Heart left ventricle (tissue), 16 donors: ENCODE measurements around the gene CFAP300. TPM values are rescaled to one million over a fixed set of nuclear protein-coding genes. Genes with fewer than 3 reads are reported as not detected.

Experiments
- ATAC-seq, 4 donors: fragments of 200-7000 bp; cut with Tn5 transposase; one replicate each; pipeline ENCODE4 v1.9.1; 2020 to 2022; ENCODE audit warnings: moderate library complexity in 4 of 4, mild to moderate bottlenecking in 3 of 4, moderate number of reproducible peaks in 1 of 4
- DNase-seq, 5 donors: peaks; one replicate each; pipeline ENCODE4 v3.0.0-alpha.2; 2020
- H3K27ac ChIP-seq, 12 donors: fragments of 200-600 bp; sonication (generic) in 4 of 12; one replicate each; pipeline versions ENCODE4 v1.5.0 to v1.8.0; 2016 to 2022; ENCODE audit warnings: mild to moderate bottlenecking in 2 of 12
- H3K27me3 ChIP-seq, 9 donors: fragments of 200-600 bp; sonication (generic) in 2 of 9; one replicate each; pipeline versions ENCODE4 v1.5.1 to v1.8.0; 2016 to 2022; ENCODE audit warnings: mild to moderate bottlenecking in 3 of 9
- H3K36me3 ChIP-seq, 9 donors: fragments of 200-600 bp; sonication (generic) in 2 of 9; one replicate each; pipeline versions ENCODE4 v1.5.0 to v1.8.0; 2018 to 2022; ENCODE audit warnings: mild to moderate bottlenecking in 2 of 9
- H3K4me1 ChIP-seq, 12 donors: fragments of 200-600 bp; sonication (generic) in 4 of 12; one replicate each; pipeline versions ENCODE4 v1.5.0 to v1.8.0; 2016 to 2022; ENCODE audit warnings: mild to moderate bottlenecking in 3 of 12
- H3K4me3 ChIP-seq, 12 donors: fragments of 200-600 bp; sonication (generic) in 4 of 12; one replicate each; pipeline versions ENCODE4 v1.5.0 to v1.8.0; 2017 to 2022; ENCODE audit warnings: mild to moderate bottlenecking in 9 of 12, moderate library complexity in 4 of 12
- H3K9me3 ChIP-seq, 12 donors: fragments of 200-600 bp; sonication (generic) in 4 of 12; one replicate each; pipeline versions ENCODE4 v1.5.0 to v1.8.0; 2016 to 2022; ENCODE audit warnings: mild to moderate bottlenecking in 1 of 12
- POLR2A ChIP-seq, 2 donors: fragments of 450-650 bp; IDR thresholded peaks; one replicate each; pipeline ENCODE4 v1.6.1; 2017; ENCODE audit warnings: antibody characterized with exemption in 2 of 2, mild to moderate bottlenecking in 2 of 2, moderate library complexity in 2 of 2
- WGBS, 4 donors: extraction: QIAGEN DNeasy Blood & Tissue Kit in 2 of 4; methylation state at CpG; one replicate each; pipeline versions ENCODE4 v1.1.5 to v1.1.7; 2013 to 2018; 5-methylcytosine and 5-hydroxymethylcytosine counted together
- intact Hi-C, 10 donors: fragments of 100-400 bp; cut with DNase I; formaldehyde crosslinking; loops; one replicate each; pipeline versions ENCODE4 v1.11.1 to v1.14.2; 2022
- polyA plus RNA-seq, 2 donors: library from polyadenylated mRNA; stranded (reverse); fragments of 200-250 nt; gene quantifications; one replicate each; pipeline ENCODE4 v1.2.3, GENCODE V29; 2013
- total RNA-seq, 9 donors: library from RNA; depleted of rRNA in 2 of 9; stranded (reverse); fragments of >200 nt in 2 of 9; fragmentation: NEBNext Ultra II Directional in 3 of 9; extraction: Animal tissue kit (Norgen Biotek cat#: 25700) in 3 of 9; gene quantifications; one replicate each; pipeline versions ENCODE4 v1.1.0 to v1.2.4, GENCODE V29; 2016 to 2023
- TF ChIP-seq, protein P1 (sequence below), 12 donors: fragments of 200-600 bp; sonication (generic) in 4 of 12; IDR thresholded peaks; one replicate each; pipeline versions ENCODE4 v1.5.0 to v1.8.0; 2018 to 2022; ENCODE audit warnings: antibody characterized with exemption in 12 of 12, mild to moderate bottlenecking in 5 of 12
- donor health status: ischemic (EF 13 %, LVEDD 7.1; RV severe dilation, severe dysfunction).
- donor health status: healthy with polysubstance abuse.
- donor health status: DM: no; HTN: yes; CAD: no.
- donor health status: DM: no; HTN: no; CAD: no.
- donor health status: ischemic (EF 25% LVEDD 6.9; RV normal size, moderate dysfunction).
- donor health status: ischemic (EF 25% LVEDD 5.7; RV mildly dilated, moderate dysfunction).
- donor health status: healthy.
- donor health status: DM: yes; HTN: yes; CAD: no.
- donor health status: ischemic (EF 35%, LVEDD 5.7; RV mildly dilated, moderate dysfunction).
- donor health status: nonischemic (EF 11% LVEDD 7.7; RV severe dilation, severe dysfunction).
- donor health status: DM: yes; HTN: yes; CAD: no.
- donor health status: PGD.
- donor health status: ischemic (EF 29% LVEDD 5.4; RV normal size, mild dysfunction).
- donor health status: nonischemic (EF 23%, LVEDD 6.1; RV moderate dilation, normal function).

Gene CFAP300
- total and polyA plus RNA-seq, 11 donors = 0.15 to 0.83 (median 0.50) TPM; not detected in 2

DNA sequence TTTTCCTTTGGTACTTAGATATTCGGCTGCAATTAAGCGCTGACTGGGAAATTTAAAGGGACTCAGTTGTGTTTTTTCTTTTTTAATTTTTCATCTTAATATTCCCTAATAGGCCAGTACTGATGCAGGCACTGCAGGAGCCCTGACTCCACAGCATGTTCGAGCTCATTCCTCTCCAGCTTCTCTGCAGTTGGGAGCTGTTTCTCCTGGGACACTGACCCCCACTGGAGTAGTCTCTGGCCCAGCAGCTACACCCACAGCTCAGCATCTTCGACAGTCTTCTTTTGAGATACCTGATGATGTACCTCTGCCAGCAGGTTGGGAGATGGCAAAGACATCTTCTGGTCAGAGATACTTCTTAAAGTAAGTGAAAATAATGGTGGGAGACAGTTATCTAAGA lies 66.8 kb downstream of the CFAP300 start:
- 61 to 72% (median 65%) methylated on average over 4 of the region's 4 CpGs for whole genome bisulfite sequencing, 4 donors
- ATAC-seq (no peak), DNase-seq (no peak)
- Histone ChIP-seq H3K4me3 (peak overlapping the region in 1 of 12 donors; percentile 7), H3K36me3 (peaks cover 0 to 27% (median 0%) of the 10 kb centered on the region in 9 donors), H3K4me1 (peaks cover 0 to 73% (median 52%) of the 10 kb centered on the region in 12 donors), H3K27ac (peak overlapping the region in 1 of 12 donors; percentile 98), H3K9me3 (no peaks in the 10 kb centered on the region), H3K27me3 (peaks cover 0 to 58% (median 0%) of the 10 kb centered on the region in 9 donors)
- intact Hi-C loops = loop anchor here in 8 of 10 donors (5.0 to 10.0 kb wide), 7 partner anchors 33 to 153 kb away; no protein-coding TSS in a partner anchor
- TF ChIP-seq, protein P1, sequence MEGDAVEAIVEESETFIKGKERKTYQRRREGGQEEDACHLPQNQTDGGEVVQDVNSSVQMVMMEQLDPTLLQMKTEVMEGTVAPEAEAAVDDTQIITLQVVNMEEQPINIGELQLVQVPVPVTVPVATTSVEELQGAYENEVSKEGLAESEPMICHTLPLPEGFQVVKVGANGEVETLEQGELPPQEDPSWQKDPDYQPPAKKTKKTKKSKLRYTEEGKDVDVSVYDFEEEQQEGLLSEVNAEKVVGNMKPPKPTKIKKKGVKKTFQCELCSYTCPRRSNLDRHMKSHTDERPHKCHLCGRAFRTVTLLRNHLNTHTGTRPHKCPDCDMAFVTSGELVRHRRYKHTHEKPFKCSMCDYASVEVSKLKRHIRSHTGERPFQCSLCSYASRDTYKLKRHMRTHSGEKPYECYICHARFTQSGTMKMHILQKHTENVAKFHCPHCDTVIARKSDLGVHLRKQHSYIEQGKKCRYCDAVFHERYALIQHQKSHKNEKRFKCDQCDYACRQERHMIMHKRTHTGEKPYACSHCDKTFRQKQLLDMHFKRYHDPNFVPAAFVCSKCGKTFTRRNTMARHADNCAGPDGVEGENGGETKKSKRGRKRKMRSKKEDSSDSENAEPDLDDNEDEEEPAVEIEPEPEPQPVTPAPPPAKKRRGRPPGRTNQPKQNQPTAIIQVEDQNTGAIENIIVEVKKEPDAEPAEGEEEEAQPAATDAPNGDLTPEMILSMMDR (IDR thresholded peaks at IDR 0.05) = no peak
- no peak for TF ChIP-seq POLR2A (IDR thresholded peaks at IDR 0.05)

DNA sequence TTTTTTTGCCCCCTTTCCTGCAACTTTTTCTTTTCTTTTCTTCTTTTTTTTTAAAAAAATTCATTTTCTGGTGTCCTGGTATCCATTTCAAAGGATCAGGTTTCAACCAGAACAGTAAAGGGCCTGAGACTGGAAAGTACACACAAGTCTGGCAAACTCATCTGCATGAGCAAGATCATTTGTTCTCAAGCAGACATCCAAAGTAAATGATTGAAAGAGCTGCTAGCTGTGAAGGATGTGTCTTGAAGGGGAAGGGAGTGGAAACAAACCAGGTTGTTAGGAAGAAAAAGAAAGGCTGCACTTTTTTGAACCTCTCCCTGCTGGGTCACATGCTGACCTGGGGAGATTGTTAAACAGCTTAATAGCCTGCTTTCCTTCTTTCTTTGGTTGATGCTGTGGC lies 68.3 kb downstream of the CFAP300 start:
- Histone ChIP-seq H3K4me3 (no peak overlapping the region), H3K9me3 (no peaks in the 10 kb centered on the region), H3K36me3 (peaks cover 0 to 28% (median 0%) of the 10 kb centered on the region in 9 donors), H3K27me3 (peaks cover 0 to 51% (median 0%) of the 10 kb centered on the region in 9 donors), H3K27ac (no peak overlapping the region), H3K4me1 (peaks cover 4 to 81% (median 56%) of the 10 kb centered on the region in 12 donors)
- no peak for ATAC-seq
- TF ChIP-seq POLR2A (IDR thresholded peaks at IDR 0.05) = no peak
- TF ChIP-seq, protein P1 (IDR thresholded peaks at IDR 0.05) = no peak
- DNase-seq = no peak
- intact Hi-C loops = loop anchor here in 2 of 10 donors (10.0 kb wide), 1 partner anchor 99 kb away; no protein-coding TSS in a partner anchor

DNA sequence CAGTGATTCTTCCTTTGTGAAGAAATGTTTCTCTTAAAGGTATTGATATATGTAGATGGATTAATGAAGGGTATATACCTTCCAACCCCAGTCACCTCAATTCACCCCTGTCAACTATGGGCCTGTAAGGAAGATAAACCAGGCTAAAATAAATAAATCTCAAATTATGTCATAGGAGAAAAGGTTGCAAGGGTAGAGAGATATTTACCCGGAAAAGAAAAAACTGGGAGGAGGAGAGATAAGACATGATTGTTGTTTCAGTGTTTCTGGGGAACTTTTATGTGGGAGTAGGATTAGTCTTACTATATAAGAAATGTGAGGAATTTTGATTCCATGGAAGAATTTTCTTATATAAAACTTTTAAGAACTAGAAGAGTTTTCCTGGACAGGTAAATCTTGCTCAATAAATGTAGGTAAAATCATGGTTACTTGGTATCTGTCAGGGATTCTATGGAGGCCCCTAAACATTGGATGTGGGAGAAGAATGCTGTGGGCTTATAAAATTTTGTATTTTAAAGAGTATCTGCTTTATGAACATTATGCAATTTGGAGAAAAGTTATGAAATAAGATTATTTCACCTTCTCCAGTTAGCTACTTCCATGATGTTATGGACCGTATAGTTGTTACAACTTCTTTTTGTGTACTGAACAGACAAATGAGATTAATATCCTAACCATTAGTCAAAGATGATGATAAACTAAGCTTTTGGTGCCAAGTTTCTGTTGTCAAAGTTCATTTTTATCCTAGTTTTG lies 69.4 kb downstream of the CFAP300 start:
- Histone ChIP-seq H3K9me3 (no peaks in the 10 kb centered on the region), H3K27me3 (peaks cover 0 to 44% (median 0%) of the 10 kb centered on the region in 9 donors), H3K27ac (no peak overlapping the region), H3K4me3 (no peak overlapping the region), H3K4me1 (peaks cover 4 to 84% (median 56%) of the 10 kb centered on the region in 12 donors), H3K36me3 (peaks cover 0 to 28% (median 0%) of the 10 kb centered on the region in 9 donors)
- intact Hi-C loops = loop anchor here in 2 of 10 donors (10.0 kb wide), 1 partner anchor 98 kb away; no protein-coding TSS in a partner anchor
- DNase-seq = no peak
- 51 to 54% (median 52%) methylated on average over 2 of the region's 2 CpGs for WGBS, 4 donors
- TF ChIP-seq, protein P1 (IDR thresholded peaks at IDR 0.05) = no peak
- no peak for TF ChIP-seq POLR2A (IDR thresholded peaks at IDR 0.05)
- no peak for ATAC-seq

- peaks cover 0 to 38% (median 0%) of the 10 kb centered on the region in 9 donors for H3K27me3 ChIP-seq
- H3K4me3 ChIP-seq = no peak overlapping the region
- intact Hi-C loops = loop anchor here in 2 of 10 donors (10.0 kb wide), 1 partner anchor 97 kb away; no protein-coding TSS in a partner anchor
- ATAC-seq (no peak), DNase-seq (no peak)
- no peak for TF ChIP-seq POLR2A (IDR thresholded peaks at IDR 0.05)
- H3K27ac ChIP-seq = no peak overlapping the region
- H3K9me3 ChIP-seq = no peaks in the 10 kb centered on the region
- H3K36me3 ChIP-seq = peaks cover 0 to 28% (median 0%) of the 10 kb centered on the region in 9 donors
- 30 to 37% (median 32%) methylated on average over 4 of the region's 4 CpGs for WGBS, 4 donors
- H3K4me1 ChIP-seq = peaks cover 4 to 81% (median 53%) of the 10 kb centered on the region in 12 donors
These were observed 70.4 kb downstream of the CFAP300 start for GRCh38 chr11:102117472-102118113.
